HG02798 (cell line): ENCODE results near the gene UCK1.

Source experiments
- ATAC-seq: cut with Tn5 transposase; IDR thresholded peaks from one replicate; pipeline ENCODE4 v1.9.1; 2021; ENCODE audit warnings: mild to moderate bottlenecking; ENCODE audit not compliant: unreplicated experiment, poor library complexity

The UCK1 gene

DNA sequence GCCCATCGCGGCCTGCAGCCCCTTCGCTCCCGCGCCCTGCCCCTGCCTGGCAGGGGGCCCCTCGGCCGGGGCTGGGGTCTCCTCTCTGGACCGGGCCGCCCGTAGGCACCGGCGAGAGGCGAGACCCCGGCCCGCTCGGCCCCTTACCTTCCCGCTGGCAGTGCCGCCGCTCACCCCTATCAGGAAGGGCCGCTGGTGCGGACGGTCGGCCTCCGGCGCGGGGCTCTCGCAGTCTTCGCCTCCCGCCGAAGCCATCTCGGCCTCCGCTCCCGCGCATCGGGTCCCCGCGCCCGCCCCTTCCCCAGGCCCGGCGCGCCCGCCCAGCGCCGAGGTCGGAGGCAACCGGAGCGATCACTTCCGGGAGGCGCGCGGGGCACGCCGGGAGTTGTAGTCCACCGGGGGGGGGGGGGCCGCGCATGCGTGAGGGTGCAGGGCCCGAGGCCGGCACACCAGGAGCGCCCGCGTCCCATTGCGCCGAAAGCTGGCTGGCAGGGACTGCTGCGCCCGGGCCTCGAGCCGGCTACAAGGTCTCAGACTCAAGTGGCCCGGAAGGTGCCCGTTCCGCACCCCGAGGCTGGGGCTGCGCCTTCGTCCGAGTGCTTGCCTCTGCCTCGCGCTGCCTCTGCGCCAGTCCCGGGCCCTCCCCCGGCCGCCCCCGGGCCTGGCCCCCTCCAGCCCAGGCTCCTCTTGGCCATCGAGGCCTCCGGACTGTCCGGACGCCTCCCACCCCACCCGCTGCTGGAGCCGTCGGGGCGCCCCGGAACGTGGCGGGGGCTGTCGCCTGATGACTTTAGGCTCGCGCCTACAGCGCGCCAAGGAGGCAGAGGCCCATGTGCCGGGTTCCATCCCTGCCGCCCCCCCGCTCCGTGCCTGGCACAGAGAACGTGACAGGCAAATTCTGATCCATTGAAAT lies at the start of gene UCK1:
TSS of gene UCK1 (minus strand) at position 344 of the 913 bp plus-strand sequence. CDS start at position 255, 89 bp downstream.
- peak; percentile 85 for ATAC-seq

DNA sequence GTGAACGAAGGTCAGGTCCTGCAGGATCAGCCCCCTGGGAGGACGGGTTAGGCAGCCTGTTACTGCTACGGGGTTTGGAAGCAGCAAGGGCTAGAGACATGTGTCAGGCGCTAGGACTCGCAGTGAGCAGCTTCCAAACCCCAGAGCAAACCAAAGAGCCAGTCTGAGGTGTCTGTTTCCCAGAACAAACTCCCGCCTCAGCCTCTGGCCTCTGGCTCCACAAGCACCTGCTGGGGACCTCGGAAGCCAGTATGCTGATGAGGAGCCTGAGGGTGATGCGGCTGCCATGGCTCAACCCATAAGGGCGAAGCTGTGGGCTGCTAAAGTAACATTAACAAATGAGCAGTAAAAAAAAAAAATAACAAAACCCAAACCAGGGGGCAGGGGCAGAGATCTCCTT lies 49.3 kb upstream of the UCK1 start:
- no peak for ATAC-seq

DNA sequence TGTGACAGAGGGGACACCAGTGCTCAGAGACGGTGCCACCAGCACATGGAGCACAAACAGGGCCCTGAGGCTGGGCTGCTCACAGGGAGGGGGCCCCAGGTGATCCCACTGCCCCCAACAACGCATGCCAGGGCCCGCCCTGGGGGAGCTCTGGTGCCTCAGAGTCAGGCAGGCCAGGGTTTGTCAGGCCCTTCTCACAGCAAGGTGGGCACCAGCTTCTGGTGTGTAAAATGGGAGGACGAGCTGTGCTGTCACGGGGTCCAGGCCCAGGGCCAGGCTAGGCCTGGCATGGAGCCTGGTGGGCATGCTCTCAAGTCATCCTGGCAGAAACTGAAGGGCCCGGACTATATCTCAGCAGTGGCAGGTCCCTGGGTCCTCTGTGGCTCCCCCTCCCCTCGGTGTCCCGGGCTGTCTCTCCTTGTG lies 48.7 kb upstream of the UCK1 start:
- ATAC-seq, result no peak

- ATAC-seq, result peak; percentile 45
These were observed 47.9 kb upstream of the UCK1 start for GRCh38 chr9:131578731-131579504.

DNA sequence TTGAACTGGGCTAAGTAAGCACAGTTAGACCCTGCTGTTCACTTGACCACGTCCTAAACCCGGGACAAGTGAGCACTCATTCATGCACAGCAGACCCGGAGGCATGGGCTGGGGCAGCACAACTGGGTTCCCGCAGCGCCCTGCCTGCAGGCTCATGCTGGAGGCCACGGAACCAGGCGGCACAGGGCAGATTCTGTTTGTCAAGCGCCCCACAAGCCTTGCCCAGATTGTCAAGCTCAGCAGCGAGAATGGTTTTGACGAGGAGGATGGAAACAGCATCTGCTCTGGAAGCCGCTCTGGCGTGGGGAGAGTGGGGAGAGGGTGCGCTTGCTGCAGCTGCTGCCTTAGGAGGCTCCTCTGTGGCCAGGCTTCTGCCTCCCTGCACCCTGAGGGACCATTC lies 47.0 kb upstream of the UCK1 start:
- ATAC-seq, result no peak

GRCh38 chr9:131577005-131578000 lies 46.2 kb upstream of the UCK1 start:
- no peak for ATAC-seq

- no peak for ATAC-seq
These were observed 45.1 kb upstream of the UCK1 start for GRCh38 chr9:131575946-131576853.

GRCh38 chr9:131574730-131575640 lies 43.9 kb upstream of the UCK1 start:
- ATAC-seq, result no peak

- ATAC-seq, result no peak
These were observed 36.8 kb upstream of the UCK1 start for GRCh38 chr9:131567910-131568309.

DNA sequence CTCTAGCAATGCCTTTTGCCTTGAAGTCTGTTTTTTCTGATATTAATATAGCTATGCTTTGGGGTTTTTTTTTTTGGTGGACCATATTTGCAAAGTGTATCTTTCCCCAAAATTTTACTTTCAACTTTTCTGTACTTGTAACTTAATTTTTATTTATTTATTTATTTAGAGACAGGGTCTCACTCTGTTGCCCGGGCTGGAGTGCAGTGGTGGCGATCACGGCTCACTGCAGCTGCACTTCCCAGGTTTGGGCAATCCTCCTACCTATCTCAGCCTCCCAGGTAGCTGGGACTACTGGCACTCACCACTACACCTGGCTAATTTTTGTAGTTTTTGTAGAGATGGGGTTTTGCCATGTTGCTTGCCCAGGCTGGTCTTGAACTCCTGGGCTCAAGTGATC lies 35.1 kb upstream of the UCK1 start:
- no peak for ATAC-seq

DNA sequence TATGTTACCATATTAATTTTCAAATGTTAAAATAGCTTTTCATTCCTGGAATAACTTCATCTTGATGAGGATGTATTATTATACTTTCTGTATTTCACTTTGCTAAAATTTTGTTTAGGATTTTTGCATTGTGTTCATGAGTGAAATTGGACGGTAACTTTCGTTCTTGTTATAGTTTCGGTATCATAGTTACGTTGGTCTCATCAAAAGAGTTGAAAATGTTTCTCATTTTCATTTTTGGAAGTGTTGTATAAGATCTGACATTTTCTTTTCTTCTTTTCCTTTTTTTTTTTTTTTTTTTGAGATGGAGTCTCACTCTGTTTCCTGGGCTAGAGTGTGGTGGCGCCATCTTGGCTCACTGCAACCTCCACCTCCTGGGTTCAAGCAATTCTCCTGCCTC lies 34.3 kb upstream of the UCK1 start:
- no peak for ATAC-seq

- ATAC-seq, result no peak
These were observed 31.2 kb upstream of the UCK1 start for GRCh38 chr9:131562032-131562959.

DNA sequence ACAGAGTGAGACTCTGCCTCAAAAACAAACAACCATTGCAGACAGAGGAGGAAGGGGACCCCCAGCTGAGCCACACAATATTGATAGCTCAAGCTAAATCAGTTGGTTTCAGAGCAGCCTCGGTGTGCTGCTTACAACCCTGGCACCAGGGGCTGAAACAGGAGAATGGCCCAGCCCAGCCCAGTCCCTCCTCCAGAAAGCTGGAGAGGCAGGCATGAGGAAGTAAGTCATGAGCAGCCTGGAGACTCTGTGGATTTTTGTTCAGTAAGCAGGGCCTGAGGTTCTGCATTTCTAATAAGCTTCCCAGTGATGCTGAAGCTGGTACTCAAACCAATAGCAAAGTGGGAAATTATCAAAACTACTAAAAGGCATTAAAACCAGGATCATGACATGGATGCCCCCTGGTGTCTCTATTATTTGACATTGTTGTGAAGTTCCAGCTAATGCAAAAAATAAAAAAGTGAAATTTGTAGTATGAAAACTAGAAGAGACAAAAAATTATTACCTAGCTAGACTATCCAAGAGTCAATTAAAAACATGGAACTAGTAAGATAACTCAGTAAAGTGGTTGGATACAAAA lies 28.4 kb upstream of the UCK1 start:
- ATAC-seq, result no peak

DNA sequence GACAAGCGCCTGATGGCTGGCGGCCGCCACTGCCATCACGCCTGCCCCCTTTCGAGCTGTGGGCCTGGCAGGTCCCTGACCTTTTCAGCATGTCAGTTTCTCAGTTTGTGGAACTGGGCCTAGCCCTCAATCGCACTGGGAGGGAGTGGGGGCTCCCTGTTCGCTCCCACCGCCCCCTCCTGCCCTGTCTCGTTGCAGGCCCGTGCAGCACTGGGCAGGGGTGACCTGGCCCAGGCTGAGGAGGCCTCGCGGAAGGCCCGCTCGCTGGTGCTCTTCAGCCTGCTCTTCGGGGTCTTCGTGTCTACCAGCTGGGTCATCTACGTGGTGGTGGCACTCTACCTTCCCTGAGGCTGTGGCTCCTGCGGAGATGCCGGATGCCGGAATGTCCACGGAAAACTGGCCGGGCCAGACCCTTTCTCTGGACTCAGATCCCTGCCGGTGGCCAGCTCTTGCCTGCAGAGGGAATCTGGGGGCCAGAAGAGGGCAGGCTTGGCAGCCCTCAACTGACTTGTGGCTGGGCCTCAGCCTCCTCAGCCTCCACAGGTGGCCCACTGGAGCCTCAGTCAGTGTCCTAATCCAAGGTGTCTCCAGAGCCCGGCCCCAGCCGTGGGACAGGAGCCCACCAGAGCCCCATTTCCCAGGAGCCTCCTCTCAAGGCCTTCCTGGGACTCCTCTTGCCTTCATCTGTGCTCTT lies 26.9 kb upstream of the UCK1 start:
- ATAC-seq, result no peak

DNA sequence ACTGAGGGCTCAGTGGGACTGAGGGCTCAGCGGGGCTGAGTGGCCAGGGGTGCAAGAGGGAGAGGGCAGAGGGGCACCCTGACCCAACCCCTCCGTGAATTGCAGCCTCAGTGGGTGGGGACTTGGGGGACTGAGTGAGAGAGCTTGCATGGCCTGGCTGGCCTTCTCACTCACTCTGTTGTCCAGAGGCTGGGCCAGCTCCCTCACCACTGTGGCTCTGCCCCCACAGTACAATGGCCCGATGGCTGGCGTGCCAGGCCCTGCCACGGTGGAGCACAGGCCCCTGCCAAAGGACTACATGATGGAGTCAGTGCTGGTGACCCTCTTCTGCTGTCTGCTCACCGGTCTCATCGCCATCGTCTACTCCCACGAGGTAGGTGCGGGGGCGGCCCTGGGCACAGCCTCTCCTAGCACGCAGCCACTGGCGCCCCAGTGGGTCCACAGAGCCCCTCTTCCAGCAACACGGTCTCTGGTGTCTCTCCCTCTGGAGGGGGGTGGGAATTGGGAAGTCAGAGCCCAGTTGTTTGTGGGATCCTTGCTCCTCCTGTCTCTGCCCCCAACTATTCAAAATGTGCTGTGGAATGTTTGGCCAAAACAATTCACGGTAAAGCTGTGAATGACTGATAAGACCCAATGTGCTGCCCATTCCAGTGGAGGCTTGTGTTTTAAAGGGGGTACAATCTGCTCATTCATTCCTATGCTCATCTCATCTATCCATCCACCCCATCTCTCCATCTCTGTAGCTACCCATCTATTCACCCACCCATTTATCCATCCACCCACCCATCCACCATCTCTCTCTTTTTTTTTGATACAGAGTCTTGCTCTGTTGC lies 25.0 kb upstream of the UCK1 start:
- no peak for ATAC-seq
